IPS DF 19.7 (cell line): ENCODE data around the gene AQP12A.

Experiments used
- DNase-seq: peaks from one replicate; pipeline ENCODE4 v3.0.0-alpha.2; 2013; ENCODE audit warnings: low read depth, low spot score

The AQP12A gene

DNA sequence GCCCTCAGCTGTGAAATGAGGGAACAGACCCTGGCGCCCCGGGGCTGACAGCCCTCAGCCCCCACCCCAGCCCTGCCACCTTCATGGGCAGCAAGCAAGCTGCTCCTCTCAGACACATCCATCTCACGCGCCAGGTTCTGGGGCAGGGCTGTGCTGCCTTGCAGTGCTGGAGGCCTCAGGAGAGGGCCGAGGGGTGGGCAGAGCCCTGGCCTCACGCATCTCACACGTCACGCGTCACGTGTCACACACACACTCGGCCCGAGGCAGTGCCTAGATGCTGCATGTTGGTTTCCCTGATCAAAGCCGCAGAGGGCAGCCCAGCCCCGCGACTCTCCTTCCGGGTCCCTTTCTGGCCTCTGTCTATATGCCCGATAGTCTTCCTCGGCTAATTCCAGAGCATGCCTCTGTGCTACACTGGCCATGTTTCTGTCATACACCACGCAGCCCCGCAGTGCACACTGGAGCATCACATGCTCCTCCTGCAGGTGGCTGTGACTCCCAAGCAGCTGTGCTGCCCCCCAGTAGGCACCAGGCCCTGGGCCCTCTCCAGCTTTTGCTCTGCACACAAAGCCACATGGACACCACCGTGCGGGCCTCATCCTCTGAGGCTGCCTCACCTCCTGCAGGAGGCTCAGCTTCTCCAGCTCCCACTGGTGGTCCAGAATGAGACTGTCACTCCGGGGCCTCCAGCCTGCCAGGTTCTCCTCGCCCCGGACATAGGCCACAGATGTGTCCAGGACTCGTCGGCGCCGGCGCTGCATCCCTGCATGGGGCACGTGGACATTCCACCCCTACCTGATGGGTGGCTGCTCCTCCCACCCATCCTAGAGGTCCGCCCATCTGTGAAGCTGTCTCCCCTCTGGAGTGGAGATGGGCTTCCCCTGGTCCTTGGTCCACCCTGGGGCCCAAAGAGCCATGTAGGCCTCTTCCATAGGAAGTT is 31.4 kb downstream of the AQP12A start:
- no peak for DNase-seq

DNA sequence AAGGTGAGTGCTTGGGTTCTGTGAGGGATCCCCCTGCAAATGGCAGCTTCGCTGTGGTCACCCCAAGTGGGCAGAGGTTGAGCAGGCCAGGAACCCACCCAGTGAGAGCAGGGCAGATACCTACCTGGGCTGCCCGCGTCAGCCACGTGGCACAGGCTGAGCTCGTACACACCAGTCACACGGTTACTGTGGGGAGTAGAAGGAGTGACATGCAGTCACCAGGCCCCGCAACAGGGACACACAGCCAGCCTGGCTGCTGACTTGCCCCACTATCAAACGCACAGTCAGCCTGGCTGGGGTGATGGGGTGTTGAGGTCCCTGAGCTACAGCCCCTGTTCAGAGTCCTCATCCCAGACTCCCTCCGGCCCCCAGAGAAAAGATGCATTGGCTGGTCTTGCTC is 32.2 kb downstream of the AQP12A start:
- DNase-seq: no peak

DNA sequence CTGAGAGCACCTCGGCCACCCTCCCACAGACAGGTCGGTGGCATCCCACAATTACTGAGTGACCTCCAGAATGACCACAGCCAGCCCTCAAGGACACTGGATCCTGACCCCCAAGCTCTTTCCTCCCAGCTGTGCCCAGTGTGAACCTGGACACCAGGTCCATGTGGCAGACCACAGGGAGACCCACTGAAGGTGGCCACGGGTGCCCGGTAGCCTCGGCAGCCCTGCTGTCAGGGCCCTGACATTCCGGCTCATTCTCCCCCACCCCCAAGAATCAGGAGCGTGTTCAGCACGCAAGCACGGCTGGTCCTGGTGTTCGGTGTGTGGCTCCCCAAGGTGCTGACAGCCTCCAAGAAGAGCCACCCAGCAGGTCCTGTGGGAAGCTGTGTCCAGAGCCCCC is 32.8 kb downstream of the AQP12A start:
- DNase-seq: no peak

DNA sequence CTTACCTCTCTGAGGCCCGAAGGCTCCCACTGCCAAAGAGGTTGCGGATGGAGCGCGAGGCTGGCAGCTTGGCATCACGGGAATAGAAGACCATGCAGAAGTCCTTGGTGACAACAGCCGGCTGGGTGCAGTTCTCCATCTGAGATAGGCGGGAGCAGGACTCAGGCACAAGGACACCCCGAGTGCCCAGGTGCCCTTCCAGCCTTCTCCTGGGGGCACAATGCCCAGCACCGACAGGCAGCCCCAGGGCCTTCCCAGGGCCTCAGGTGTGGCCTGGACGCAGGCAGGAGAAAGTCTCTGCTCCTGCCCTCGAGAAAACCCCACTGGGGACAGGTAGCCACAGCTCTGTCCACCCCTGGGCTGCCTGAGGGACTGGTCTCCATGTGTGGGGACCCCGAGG is 33.6 kb downstream of the AQP12A start:
- DNase-seq: no peak

DNA sequence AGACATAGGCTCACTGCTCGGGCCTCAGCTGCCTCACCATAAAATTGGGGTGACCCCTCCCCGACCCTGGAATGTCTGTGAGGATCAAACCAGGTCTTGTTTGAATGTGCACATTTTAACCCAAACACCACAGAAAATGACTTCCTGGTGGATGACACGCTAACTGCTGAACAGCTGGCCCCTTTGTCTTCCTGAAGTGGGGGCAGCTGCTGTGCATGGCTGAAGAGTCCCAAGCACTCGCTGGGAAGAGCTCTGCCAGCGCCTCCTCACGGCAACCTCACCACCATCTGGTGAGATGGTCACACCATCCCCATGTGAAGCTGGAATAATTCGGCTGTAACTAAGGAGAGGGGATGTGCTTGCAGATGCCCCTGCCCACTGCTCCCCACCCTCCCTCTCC is 34.0 kb downstream of the AQP12A start:
- no peak for DNase-seq

DNA sequence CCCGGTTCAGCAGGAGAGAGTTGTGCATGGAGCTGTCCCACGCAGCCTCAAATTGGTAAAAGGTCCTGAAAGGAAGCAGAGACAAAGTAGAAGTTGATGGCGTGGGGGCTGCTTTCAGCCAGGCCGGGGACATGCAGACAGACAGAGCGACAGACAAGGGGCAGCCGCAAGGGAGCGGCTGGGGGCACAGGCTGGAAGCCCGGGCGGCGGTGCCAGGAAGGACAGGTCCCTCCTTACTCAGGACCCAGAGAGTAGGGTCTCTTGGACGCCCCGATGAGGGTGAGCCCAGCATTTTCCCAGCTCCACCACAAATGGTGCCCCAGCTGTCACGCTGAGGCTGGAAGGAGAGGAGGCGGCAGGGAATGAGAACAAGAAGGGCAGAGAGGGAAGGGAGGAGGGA is 35.2 kb downstream of the AQP12A start:
- no peak for DNase-seq

DNA sequence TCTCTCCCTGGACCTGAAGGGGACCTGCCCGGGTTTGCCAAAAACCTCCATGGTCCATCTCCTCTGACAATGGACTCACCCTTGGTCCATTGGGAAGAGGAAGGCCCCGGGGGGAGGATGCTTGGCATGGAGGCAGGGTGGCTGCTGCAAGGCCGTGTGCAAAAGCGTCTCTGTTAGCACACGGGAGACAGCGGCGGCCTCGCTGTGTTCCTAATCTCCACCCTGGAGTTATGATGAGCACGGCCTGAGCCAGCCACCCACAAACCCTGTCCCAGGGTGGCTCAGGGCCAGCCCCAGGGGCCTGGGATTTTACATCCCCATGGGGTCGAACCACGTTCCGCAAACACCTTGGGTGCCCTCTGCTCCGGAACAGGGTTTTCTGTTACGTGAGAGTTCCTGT is 35.8 kb downstream of the AQP12A start:
- no peak for DNase-seq

DNA sequence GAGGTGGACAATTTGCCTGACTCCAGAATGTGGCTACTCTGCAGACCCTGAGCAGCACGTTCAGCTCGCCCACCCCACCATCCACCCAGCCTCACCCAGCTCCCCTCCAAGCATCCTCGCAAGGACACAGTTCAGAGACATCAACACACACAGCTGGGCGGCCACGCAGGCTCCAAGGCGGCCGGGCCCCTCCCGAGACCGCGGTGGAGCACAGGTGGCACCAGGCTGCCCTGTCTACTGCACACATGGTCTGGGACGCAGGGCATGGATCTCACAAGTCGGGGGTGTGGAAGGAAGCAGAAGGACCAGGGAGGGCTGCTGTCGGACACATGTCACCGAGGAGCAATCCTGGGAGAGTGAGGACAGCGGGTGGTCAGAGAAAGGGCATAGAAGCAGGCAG is 36.2 kb downstream of the AQP12A start:
- DNase-seq: no peak

DNA sequence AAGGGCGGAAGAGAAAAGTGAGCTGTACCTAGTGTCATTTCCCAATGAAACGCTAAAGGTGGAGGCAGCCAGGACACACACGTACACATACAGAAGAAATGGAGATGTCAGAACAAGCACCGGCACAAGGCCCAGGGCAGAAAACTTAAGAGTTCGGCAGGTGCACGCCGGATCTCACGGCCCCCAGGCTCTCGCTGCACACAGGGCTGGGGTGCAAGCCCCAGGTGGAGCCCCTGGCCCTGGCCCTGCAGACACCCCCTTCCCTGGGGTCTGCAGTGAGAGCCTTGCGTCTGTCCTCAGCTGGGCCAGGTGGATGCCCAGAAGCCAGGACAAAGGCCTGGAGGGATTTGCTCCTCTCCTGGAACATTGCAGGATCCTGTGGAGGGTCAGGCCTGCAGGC is 36.7 kb downstream of the AQP12A start:
- DNase-seq: no peak

DNA sequence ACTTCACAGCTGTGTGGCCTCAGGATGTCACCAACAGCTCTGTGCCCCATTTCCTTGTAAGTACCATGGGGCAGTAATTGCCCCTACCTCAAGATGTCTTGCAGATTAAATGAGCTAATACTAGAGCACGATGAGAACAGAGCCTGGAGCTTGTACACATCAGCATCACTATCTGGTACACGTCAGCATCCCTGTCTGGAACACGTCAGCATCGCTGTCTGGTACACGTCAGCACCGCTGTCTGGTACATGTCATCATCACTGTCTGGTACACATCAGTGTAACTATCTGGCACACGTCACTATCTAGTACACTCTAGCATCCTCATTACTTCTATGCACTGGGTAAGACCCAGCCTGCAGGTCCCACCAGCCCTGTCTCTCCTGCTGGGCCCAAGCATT is 37.2 kb downstream of the AQP12A start:
- no peak for DNase-seq

DNA sequence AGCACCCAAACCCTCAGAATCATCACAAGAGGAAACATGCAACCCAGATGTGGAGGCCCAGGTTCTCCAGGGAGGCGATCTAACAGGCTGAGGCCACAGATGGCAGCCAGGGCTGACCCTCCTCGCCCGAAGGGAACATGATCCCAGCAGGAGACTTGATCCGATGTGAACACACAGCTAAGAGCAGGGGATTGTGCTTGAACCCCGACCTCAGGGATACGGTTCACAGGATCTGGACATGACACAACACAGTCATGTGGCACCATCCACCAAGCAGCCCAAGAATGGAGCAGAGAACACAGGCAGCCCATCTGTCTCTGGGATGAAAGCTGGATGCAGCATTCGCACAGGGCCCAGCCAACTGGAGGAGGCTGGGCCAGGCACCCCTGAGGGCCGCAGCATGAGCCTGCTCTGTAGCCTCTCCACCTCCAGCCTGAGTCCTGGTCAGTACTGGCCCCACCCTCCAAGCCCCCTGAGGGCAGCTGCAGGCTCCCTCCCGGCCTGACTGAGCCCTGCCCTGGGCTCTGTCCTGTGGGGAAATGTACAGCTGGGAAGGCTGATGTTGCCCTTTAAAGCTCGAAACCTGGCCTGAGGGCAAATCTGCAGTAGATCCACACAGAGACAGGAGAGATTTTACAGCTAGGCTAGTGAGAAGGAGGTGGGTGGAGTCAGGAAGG is 39.0 kb downstream of the AQP12A start:
- DNase-seq: no peak

DNA sequence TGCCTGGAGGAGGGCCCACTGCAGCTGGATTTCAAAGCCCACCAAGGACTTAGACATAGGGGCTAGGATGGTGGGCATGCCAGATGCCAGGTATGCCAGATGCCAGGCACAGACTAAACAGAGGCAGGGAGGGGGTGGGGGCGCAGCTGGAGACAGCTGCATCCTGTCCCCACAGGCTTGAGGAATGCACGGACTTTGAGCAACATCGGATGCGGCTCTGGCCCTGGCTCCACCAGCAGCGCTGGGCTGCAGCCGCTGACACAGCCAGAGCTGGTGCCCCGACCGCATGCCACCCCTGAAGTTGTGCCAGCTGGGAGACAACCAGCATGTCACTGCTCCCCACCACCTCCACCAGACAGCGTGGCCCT is 39.5 kb downstream of the AQP12A start:
- no peak for DNase-seq

DNA sequence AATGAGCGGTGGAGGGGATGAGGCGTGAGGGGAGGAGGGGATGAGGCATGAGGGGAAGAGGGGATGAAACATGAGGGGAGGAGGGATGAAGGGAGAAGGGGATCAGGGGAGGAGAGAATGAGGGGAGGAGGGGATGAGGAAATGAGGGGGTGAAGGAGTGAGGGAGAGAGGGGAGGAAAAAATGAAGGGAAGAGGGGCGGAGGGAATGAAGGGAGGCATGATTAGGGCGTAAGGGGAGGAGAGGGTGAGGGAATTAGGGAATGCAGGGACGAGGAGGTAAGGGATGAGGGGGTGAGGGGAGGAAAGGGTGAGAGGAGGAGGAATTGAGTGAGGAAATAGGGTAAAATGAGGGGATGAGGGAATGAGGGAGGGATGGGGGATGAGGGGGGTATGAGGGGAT is 40.5 kb downstream of the AQP12A start:
- no peak for DNase-seq

DNA sequence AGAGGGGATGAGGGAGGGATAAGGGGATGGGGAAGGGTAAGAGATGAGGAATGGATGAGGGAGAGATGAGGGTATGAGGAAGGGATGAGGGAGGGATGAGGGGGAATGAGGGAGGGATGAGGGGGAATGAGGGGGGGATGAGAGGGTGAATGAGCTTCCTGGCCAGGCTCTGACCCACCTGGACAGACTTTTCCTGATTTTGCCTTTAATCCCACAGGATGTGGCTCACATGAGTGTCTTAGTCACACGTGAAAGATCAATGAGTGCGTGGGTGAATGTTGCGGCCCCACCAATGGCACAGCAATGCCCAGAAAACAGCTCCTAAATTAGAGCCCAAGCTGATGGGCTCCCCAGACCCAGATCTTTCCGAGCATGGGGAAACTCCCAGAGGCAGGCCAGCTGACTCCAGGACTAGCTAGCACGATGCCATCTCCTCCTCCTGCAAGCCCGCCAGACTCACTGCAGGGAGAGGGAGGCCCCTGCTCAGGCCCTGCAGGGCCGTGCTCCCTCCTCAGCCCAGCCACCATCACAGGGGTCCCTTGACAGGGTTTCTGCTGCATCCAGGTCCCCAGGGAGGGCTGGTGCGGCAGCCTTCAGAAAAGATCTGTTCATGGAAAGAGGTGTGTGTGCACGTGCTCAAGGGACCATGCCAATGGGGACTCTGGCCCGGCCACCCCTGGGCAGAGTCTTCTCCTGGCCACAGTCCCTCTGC is 41.4 kb downstream of the AQP12A start:
- no peak for DNase-seq

DNA sequence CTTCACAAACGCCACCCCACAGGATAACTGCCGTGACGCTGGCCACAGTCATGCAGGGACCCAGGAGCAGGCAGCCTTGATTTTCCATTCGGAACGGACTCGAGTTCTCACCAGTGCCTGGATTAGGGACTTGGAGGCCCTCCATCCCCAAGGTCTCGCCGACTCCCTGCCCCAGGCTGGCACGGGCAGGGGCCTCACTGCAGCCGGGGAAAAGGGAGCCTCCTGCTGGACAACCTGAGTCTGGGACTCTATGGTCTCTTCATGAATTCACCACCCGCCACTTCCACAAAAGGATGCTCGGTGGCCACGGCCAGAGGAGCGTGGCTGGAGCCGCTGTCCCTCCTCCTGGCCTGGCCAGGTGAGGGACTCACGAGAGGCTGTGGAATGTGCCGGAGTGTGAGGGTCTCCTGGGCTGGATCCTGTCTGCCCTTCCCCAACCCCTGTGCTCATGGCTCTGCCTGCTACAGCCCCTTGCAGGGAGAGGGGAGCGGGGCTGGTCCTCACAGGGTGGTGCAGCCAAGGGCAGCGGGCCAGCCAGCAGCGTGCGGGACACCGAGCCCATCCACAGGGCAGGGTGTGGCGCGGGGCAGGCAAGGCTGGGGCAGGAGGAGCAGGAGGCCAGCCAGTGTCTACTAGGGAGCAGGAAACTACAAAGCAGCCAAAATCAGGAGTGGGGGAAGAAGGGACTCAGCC is 42.3 kb downstream of the AQP12A start:
- no peak for DNase-seq

DNA sequence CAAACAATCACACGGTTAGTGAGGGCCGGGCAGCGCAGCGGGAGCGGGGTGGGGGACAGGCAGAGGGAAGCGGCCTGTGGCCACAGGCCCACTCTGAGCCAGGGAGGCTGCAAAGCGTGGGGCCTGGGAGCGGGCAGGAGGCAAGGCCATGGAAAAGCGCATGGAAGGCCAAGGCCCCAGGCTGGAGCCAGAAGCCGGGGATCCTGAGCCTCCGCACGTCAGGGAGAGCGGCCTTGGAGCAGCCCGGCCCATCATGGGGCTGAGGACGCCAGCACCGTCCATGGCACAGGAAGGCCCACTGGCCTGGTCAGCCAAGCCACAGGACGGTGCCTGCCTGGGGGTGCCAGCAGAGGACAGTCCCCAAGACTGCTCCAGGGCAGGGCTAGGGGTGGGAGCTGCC is 43.1 kb downstream of the AQP12A start:
- no peak for DNase-seq

DNA sequence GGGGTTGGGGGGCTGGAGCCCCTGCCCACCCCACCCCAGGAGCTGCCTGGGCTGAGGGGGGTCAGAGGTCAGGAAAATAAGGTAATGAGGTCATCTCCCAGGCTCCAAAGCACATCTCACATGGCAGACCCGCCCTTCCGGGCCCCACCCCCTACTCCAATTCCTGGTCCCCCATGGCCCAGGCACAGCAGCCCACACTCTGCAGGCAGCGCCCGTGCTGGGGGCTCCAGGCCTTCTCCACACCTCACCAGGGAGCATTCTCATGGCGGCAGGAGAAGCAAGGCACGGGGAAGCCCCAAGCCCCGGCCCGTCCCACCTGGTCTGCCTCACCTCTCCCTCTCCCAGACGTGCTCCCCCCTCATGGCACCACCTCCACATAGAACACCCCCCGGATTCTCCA is 43.8 kb downstream of the AQP12A start:
- no peak for DNase-seq

DNA sequence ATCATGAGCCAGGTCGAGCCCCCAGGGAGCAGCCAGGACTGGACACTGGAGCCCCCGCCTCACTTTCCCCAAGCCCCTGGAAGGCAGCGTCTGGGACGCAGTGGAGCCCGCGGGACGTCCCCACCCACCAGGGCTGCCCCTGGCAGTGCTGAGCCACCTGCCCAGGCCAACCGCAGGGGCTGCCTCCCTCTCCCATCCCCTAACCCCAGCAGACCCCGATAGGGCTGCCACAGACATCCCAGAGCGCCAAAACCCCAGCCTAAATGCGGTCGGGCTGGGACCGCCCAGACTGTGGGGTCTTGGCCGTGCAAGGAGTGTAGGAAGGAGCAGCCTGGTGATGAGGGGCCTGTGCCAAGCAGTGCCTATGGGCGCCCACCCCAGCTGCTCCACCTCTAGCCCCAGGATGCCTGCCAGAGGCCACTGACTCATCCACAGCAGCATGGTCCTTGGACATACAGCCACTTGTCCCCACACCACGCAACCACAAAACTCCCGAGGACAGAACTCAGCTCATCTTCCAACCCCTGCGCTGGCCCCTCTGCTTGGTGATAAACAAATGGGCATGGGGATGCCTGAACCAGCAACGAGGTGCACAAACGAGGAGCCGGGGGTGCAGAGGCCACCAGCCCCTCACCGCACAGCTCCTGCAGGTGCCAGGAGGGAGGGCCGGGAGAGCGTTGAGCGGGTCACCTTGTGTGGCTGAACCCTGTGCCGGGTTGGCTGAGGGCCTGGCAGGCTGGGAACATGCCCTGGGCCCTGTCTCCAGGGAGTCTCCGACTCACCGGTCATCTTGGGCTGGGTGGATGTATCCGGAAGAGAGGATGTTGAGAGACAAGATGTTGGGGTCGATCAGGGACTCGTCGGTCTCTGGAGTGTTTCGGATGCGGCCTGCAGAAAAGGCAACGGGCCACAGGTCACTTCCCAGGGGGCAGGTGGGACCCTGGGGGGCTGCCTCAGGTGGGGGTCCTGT is 44.9 kb downstream of the AQP12A start:
- DNase-seq: no peak

DNA sequence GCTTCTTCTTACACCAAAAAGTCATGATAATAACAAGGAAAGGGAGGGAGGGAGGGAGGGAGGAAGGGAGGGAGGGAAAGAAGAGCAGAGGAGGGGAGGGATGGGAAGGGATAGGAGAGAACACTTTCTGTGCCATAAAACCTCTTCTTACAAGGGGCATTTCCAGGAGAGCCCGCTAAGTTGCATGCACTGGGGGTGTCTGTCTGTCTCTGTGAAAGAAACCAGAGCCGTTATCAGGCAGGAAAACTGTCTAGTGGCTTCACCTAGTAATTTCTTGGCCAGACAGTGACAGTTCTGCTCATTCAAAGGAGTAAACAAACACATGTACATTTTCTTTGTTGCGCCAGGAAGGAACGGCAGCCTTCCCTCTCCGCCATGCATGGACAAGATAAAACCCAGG is 45.8 kb downstream of the AQP12A start:
- no peak for DNase-seq

DNA sequence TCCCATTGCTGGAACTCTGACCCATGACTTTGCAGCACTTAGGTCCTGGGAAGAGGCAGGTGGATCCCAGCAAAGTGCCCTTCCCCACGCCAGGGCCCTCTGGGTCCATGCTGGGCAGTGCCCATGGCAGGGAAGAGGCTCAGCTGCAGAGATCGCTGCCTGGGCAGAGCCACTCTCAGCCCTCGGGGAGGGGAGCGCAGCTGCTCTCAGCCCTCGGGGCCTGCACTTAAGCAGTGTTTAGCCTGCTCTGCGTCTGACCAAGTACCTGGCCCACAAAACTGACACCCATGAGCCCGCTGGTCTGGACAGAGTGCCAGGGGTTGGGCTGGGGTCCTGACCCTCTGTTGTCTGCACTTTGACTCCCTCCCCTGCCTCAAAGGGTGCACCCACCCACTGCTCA is 46.3 kb downstream of the AQP12A start:
- DNase-seq: no peak

DNA sequence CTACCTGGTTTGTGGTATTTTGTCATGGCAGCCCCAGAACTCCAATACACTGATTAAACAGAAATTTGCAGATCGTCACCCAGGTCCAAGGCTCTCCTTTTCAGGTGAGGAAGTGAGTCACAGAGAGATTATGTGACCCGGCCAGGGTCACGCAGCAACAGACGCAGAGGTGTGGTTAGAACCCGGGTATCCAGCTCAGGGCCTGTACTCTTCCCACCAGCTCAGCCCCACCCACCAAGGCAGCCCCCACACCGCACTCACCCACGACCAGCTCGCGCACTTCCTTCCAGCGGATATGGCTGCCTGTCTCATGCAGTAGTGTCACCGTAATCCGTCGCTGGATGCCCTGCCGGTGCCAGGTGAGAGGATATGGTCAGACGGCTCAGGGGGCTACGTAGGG is 48.1 kb downstream of the AQP12A start:
- DNase-seq: no peak
